Endothelial cell of umbilical vein (primary cell): Measurements from ENCODE around the gene SUGCT. TPM values are rescaled to one million over a fixed set of nuclear protein-coding genes. Genes with fewer than 3 reads are reported as not detected.

Experiments
- BruUV-seq: library from RNA; stranded (reverse); fragments of 400-500 nt; replicated peaks from 2 replicates; lab custom pipeline; 2021; lab: Mats Ljungman, UMichigan
- CTCF ChIA-PET: fragments of 300-600, 350-600 bp; sonication (Branson Sonifier 250); formaldehyde crosslinking; loops from one replicate; lab custom pipeline; 2021; ENCODE audit warnings: antibody characterized with exemption, inconsistent platforms; lab: Charles Lee
- POLR2A ChIA-PET: fragments of 300-600, 350-600 bp; sonication (Branson Sonifier 250); formaldehyde crosslinking; loops from one replicate; lab custom pipeline; 2021; ENCODE audit warnings: antibody characterized with exemption, inconsistent platforms; lab: Charles Lee
- DNase-seq: peaks from one replicate; pipeline ENCODE4 v3.0.0-alpha.2; 2011; ENCODE audit warnings: low read depth, low spot score
- FAIRE-seq: peaks from 2 replicates; lab custom pipeline; 2011; peaks lifted over from hg19 to GRCh38; lab: Jason Lieb, UNC
- H2AFZ ChIP-seq: 2 replicates; pipeline ENCODE4 v1.6.0; 2012; ENCODE audit warnings: low read depth, low read length, control low read depth, inconsistent platforms
- H3K27ac ChIP-seq: 2 replicates; pipeline ENCODE4 v1.5.1; 2011; ENCODE audit warnings: low read depth, mild to moderate bottlenecking, control low read depth, low read length, moderate library complexity; ENCODE audit not compliant: insufficient read depth
- H3K27me3 ChIP-seq, 2 experiments: 2 replicates each; pipeline versions ENCODE4 v1.6.0 to v1.6.1; 2011; ENCODE audit warnings: low read length in 2 of 2, mixed read lengths in 1 of 2; ENCODE audit not compliant: control insufficient read depth in 2 of 2, insufficient read depth in 2 of 2
- H3K36me3 ChIP-seq, 2 experiments: 2 replicates in 1 of 2; 3 replicates in 1 of 2; pipeline ENCODE4 v1.5.1; 2011; ENCODE audit warnings: low read length in 2 of 2, mild to moderate bottlenecking in 1 of 2, moderate library complexity in 1 of 2; ENCODE audit not compliant: control insufficient read depth in 2 of 2, insufficient read depth in 2 of 2; ENCODE audit errors: extremely low read depth in 1 of 2
- H3K4me1 ChIP-seq: 3 replicates; pipeline ENCODE4 v1.5.1; 2011; ENCODE audit warnings: mild to moderate bottlenecking, low read length; ENCODE audit not compliant: control insufficient read depth, insufficient read depth; ENCODE audit errors: extremely low read depth
- H3K4me2 ChIP-seq: 2 replicates; pipeline ENCODE4 v1.6.1; 2011; ENCODE audit warnings: low read length, control low read depth, mixed read lengths; ENCODE audit not compliant: insufficient read depth
- H3K4me3 ChIP-seq, 3 experiments: fragments of 200-600 bp in 1 of 3; sonication (generic), shearing (Covaris generic) in 1 of 3; replicated peaks in 1 of 3; 2 replicates each; pipeline ENCODE4 v1.5.1; 2011 to 2016; ENCODE audit warnings: control low read depth in 3 of 3, low read length in 3 of 3, mild to moderate bottlenecking in 2 of 3, inconsistent platforms in 1 of 3, low read depth in 1 of 3, moderate library complexity in 1 of 3; ENCODE audit not compliant: insufficient read depth in 1 of 3
- H3K79me2 ChIP-seq: 2 replicates; pipeline ENCODE4 v1.6.0; 2012; ENCODE audit warnings: low read length, inconsistent platforms; ENCODE audit not compliant: control insufficient read depth, insufficient read depth
- H3K9ac ChIP-seq: replicated peaks from 2 replicates; pipeline ENCODE3; 2011; ENCODE audit warnings: low read length, control low read depth; ENCODE audit not compliant: insufficient read depth; ENCODE audit errors: extremely low read depth
- H3K9me1 ChIP-seq: replicated peaks from 3 replicates; pipeline ENCODE4 v1.6.0; 2011; ENCODE audit warnings: mild to moderate bottlenecking, low read length; ENCODE audit not compliant: control insufficient read depth, insufficient read depth; ENCODE audit errors: extremely low read depth
- H3K9me3 ChIP-seq: replicated peaks from 2 replicates; pipeline ENCODE4 v1.5.1; 2012; ENCODE audit warnings: low read length, inconsistent platforms; ENCODE audit not compliant: control insufficient read depth, insufficient read depth
- H4K20me1 ChIP-seq: replicated peaks from 2 replicates; pipeline ENCODE3; 2011; ENCODE audit warnings: mild to moderate bottlenecking, low read length; ENCODE audit not compliant: control insufficient read depth, insufficient read depth; ENCODE audit errors: extremely low read depth
- EZH2 ChIP-seq: IDR thresholded peaks from 2 replicates; pipeline ENCODE4 v1.6.1; 2012; ENCODE audit warnings: borderline replicate concordance, low read depth, mild to moderate bottlenecking, moderate library complexity, low read length, inconsistent platforms; ENCODE audit not compliant: severe bottlenecking
- FOS ChIP-seq: IDR thresholded peaks from 2 replicates; pipeline ENCODE4 v1.6.1; 2011; ENCODE audit warnings: mild to moderate bottlenecking, low read length, moderate library complexity, borderline replicate concordance; ENCODE audit not compliant: insufficient read depth
- GATA2 ChIP-seq: IDR thresholded peaks from 2 replicates; pipeline ENCODE4 v1.7.0; 2011; ENCODE audit warnings: low read depth, mild to moderate bottlenecking, moderate library complexity, mixed read lengths, low read length; ENCODE audit not compliant: insufficient read length, insufficient read depth
- JUN ChIP-seq: IDR thresholded peaks from 2 replicates; pipeline ENCODE4 v1.6.1; 2011; ENCODE audit warnings: borderline replicate concordance, low read depth; ENCODE audit not compliant: insufficient read length, insufficient read depth
- MYC ChIP-seq: IDR thresholded peaks from one replicate; pipeline ENCODE4 v1.6.1; 2011; ENCODE audit warnings: mild to moderate bottlenecking, low read depth, low read length
- POLR2A ChIP-seq: IDR thresholded peaks from 2 replicates; pipeline ENCODE4 v1.6.1; 2012; ENCODE audit warnings: low read depth, mild to moderate bottlenecking, control low read depth, low read length
- POLR2AphosphoS5 ChIP-seq: IDR thresholded peaks from 2 replicates; pipeline ENCODE4 v1.6.1; 2012; ENCODE audit warnings: low read depth, mild to moderate bottlenecking, control low read depth, low read length, moderate library complexity; ENCODE audit not compliant: insufficient read depth
- dilution Hi-C: fragments of 300-500 bp; cut with MboI; formaldehyde crosslinking; loops from one replicate; pipeline ENCODE4 v1.15.0; 2019; ENCODE audit warnings: low sequenced_read_pairs; ENCODE audit not compliant: extremely low pct_ligation_motif_present
- intact Hi-C: fragments of 100-400 bp; cut with micrococcal nuclease; formaldehyde crosslinking; loops from one replicate; pipeline ENCODE4 v1.10.0; 2022
- polyA plus RNA-seq, 4 experiments: library from polyadenylated mRNA; depleted of rRNA in 3 of 4; stranded (reverse) in 3 of 4; unstranded in 1 of 4; fragments of >200 nt; gene quantifications; 2 replicates each; pipeline versions ENCODE4 v1.2.1 to v1.2.3, GENCODE V29; 2011 to 2012; ENCODE audit warnings: missing spikeins in 1 of 4
- total RNA-seq: library from RNA; stranded (reverse); gene quantifications from 2 replicates; pipeline ENCODE4 v1.2.3, GENCODE V29; 2021
- TF ChIP-seq, protein P1 (sequence below): IDR thresholded peaks from 2 replicates; pipeline ENCODE4 v1.6.1; 2011; ENCODE audit not compliant: insufficient read depth, insufficient read length
- TF ChIP-seq, protein P2 (sequence below), 2 donors: IDR thresholded peaks; 1 replicate in 1 of 2; 2 replicates in 1 of 2; pipeline ENCODE4 v1.5.1; 2011; ENCODE audit warnings: low read length in 2 of 2, mild to moderate bottlenecking in 2 of 2, moderate library complexity in 2 of 2, control low read depth in 1 of 2, inconsistent platforms in 1 of 2, low read depth in 1 of 2; ENCODE audit not compliant: insufficient read depth in 1 of 2; ENCODE audit errors: extremely low read depth in 1 of 2

Gene SUGCT
- total and polyA plus RNA-seq, 2 donors (not counting 3 experiments of a cell fraction or from before 2014, with no cell fraction given), result 1.2 to 1.4 TPM

DNA sequence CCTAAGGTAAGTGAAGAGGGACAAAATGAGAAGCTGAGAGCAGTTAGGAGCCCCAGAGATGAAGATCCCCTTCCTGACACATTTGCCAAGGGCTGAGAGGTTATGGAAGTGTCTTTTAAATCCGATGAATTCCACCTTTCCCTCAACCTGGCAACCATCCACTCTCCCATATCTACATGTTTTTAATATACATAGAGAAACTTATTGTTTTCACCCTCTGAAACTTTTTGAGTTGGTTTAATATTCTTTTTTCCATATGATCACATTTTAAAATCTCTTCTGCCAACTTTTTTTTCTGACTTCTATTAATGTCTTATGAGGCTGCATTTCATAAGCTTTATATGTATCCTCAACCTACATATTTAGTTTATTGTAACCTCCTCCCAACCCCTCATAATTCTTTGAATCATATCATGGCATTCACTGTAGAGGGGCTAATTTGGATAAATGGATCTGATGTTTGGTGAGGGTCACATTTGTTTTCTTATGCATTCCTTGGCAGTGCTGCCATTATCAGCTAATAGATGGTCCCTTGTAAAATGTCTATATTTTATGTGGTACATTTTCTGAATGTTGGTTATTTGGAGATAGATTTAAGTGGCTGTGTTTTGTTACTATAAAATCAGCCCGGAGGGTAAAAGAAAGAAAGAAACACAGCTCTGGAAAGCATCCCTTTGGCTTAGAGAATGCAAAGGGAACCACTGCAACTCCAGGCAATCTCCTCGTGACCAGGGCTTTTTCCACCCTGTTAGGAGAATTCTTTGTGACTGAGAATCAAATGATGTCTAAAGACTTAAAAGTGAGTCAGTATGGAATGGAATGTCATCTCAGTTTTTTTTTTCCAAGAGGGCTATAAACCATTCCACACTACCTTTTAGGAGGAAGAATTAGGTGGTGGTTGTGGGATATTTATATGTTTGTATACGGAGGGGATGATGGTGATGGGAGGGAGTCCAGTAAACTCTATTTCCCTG is 334.4 kb downstream of the SUGCT start:
- Histone ChIP-seq H3K27me3 (no peaks in the 10 kb centered on the region), H2AFZ (no peak overlapping the region), H3K36me3 (no peaks in the 10 kb centered on the region), H3K9me1 (no peaks in the 10 kb centered on the region), H3K9me3 (no peaks in the 10 kb centered on the region), H3K4me2 (no peak overlapping the region), H4K20me1 (no peaks in the 10 kb centered on the region), H3K79me2 (no peaks in the 10 kb centered on the region), H3K4me1 (no peaks in the 10 kb centered on the region), H3K9ac (no peak overlapping the region), H3K4me3 (no peak overlapping the region), H3K27ac (no peak overlapping the region)
- no peak for DNase-seq
- dilution Hi-C loops, result no loop called here
- CTCF ChIA-PET, result no interaction called here
- no TSS peak for BruUV-seq
- intact Hi-C loops, result no loop called here
- no peak for FAIRE-seq
- POLR2A ChIA-PET, result no interaction called here
- TF ChIP-seq POLR2AphosphoS5 (no peak), FOS (no peak), MYC (no peak), EZH2 (no peak), JUN (no peak), GATA2 (no peak), POLR2A (no peak)
- TF ChIP-seq, protein P1, sequence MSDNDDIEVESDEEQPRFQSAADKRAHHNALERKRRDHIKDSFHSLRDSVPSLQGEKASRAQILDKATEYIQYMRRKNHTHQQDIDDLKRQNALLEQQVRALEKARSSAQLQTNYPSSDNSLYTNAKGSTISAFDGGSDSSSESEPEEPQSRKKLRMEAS, result no peak
- TF ChIP-seq, protein P2, sequence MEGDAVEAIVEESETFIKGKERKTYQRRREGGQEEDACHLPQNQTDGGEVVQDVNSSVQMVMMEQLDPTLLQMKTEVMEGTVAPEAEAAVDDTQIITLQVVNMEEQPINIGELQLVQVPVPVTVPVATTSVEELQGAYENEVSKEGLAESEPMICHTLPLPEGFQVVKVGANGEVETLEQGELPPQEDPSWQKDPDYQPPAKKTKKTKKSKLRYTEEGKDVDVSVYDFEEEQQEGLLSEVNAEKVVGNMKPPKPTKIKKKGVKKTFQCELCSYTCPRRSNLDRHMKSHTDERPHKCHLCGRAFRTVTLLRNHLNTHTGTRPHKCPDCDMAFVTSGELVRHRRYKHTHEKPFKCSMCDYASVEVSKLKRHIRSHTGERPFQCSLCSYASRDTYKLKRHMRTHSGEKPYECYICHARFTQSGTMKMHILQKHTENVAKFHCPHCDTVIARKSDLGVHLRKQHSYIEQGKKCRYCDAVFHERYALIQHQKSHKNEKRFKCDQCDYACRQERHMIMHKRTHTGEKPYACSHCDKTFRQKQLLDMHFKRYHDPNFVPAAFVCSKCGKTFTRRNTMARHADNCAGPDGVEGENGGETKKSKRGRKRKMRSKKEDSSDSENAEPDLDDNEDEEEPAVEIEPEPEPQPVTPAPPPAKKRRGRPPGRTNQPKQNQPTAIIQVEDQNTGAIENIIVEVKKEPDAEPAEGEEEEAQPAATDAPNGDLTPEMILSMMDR (IDR thresholded peaks at IDR 0.05; ENCODE audit: extremely low read depth in 1 of 2, insufficient read depth in 1 of 2, low read depth in 1 of 2, low read length in 2 of 2), result no peak
